Keratinocyte (primary cell): ENCODE results near the gene COG4. TPM values are rescaled to one million over a fixed set of nuclear protein-coding genes. Genes with fewer than 3 reads are reported as not detected.

Experiments used
- DNase-seq: peaks from one replicate; pipeline ENCODE4 v3.0.0-alpha.2; 2011; ENCODE audit warnings: low read depth, missing footprints, low spot score
- FAIRE-seq: peaks from 2 replicates; lab custom pipeline; 2011; peaks lifted over from hg19 to GRCh38; lab: Jason Lieb, UNC
- H2AFZ ChIP-seq: 2 replicates; pipeline ENCODE4 v1.6.0; 2012; ENCODE audit warnings: low read length, control low read depth, inconsistent platforms; ENCODE audit not compliant: control insufficient read depth
- H3K27ac ChIP-seq: 2 replicates; pipeline ENCODE4 v1.5.1; 2011; ENCODE audit warnings: low read length; ENCODE audit not compliant: control insufficient read depth, insufficient read depth
- H3K27me3 ChIP-seq: 3 replicates; pipeline ENCODE4 v1.6.0; 2011; ENCODE audit warnings: low read length; ENCODE audit not compliant: control insufficient read depth, insufficient read depth; ENCODE audit errors: extremely low read depth
- H3K36me3 ChIP-seq, 2 experiments: 2 replicates in 1 of 2; 3 replicates in 1 of 2; pipeline ENCODE4 v1.5.1; 2011; ENCODE audit warnings: low read length in 2 of 2, mild to moderate bottlenecking in 1 of 2; ENCODE audit not compliant: control insufficient read depth in 2 of 2, insufficient read depth in 2 of 2; ENCODE audit errors: extremely low read depth in 1 of 2
- H3K4me1 ChIP-seq: 3 replicates; pipeline ENCODE4 v1.5.1; 2011; ENCODE audit warnings: low read length; ENCODE audit not compliant: control insufficient read depth, insufficient read depth; ENCODE audit errors: extremely low read depth
- H3K4me2 ChIP-seq: 3 replicates; pipeline ENCODE4 v1.6.0; 2011; ENCODE audit warnings: low read depth, low read length; ENCODE audit not compliant: control insufficient read depth, insufficient read depth; ENCODE audit errors: extremely low read depth
- H3K4me3 ChIP-seq, 3 experiments: fragments of 200-600 bp in 1 of 3; sonication (generic) in 1 of 3; 2 replicates in 2 of 3; 3 replicates in 1 of 3; pipeline ENCODE4 v1.5.1; 2011 to 2016; ENCODE audit warnings: low read length in 3 of 3, mild to moderate bottlenecking in 3 of 3, control low read depth in 2 of 3, inconsistent platforms in 1 of 3, low read depth in 1 of 3, mixed read lengths in 1 of 3, mixed run types in 1 of 3, moderate library complexity in 1 of 3; ENCODE audit not compliant: control insufficient read depth in 2 of 3, insufficient read depth in 2 of 3; ENCODE audit errors: extremely low read depth in 1 of 3
- H3K79me2 ChIP-seq: 2 replicates; pipeline ENCODE4 v1.6.0; 2012; ENCODE audit warnings: low read length; ENCODE audit not compliant: control insufficient read depth, insufficient read depth
- H3K9ac ChIP-seq: 3 replicates; pipeline ENCODE4 v1.6.0; 2011; ENCODE audit warnings: low read length; ENCODE audit not compliant: control insufficient read depth, insufficient read depth; ENCODE audit errors: extremely low read depth
- H3K9me1 ChIP-seq: 3 replicates; pipeline ENCODE4 v1.6.0; 2011; ENCODE audit warnings: low read length; ENCODE audit not compliant: control insufficient read depth, insufficient read depth; ENCODE audit errors: extremely low read depth
- H3K9me3 ChIP-seq: 2 replicates; pipeline ENCODE4 v1.5.1; 2012; ENCODE audit warnings: low read depth, low read length; ENCODE audit not compliant: control insufficient read depth
- H4K20me1 ChIP-seq: 3 replicates; pipeline ENCODE4 v1.6.0; 2011; ENCODE audit warnings: low read length; ENCODE audit not compliant: control insufficient read depth, insufficient read depth; ENCODE audit errors: extremely low read depth
- CTCF ChIP-seq, 3 experiments: IDR thresholded peaks in 1 of 3; conservative IDR thresholded peaks in 1 of 3; optimal IDR thresholded peaks in 1 of 3; 2 replicates in 2 of 3; 3 replicates in 1 of 3; pipeline versions ENCODE3 to v1.5.1; 2011; ENCODE audit warnings: low read length in 3 of 3, mild to moderate bottlenecking in 3 of 3, moderate library complexity in 2 of 3, control low read depth in 1 of 3, inconsistent platforms in 1 of 3; ENCODE audit not compliant: insufficient read depth in 2 of 3; ENCODE audit errors: extremely low read depth in 1 of 3
- EZH2 ChIP-seq: IDR thresholded peaks from one replicate; pipeline ENCODE4 v1.6.1; 2012; ENCODE audit warnings: inconsistent platforms, mild to moderate bottlenecking, low read length, moderate library complexity
- dilution Hi-C: fragments of 300-500 bp; cut with MboI; formaldehyde crosslinking; loops from one replicate; pipeline ENCODE4 v1.7.0; 2020; ENCODE audit warnings: low sequenced_read_pairs; ENCODE audit not compliant: extremely low pct_ligation_motif_present
- polyA plus RNA-seq, 5 experiments: library from polyadenylated mRNA; depleted of rRNA in 3 of 5; stranded (reverse) in 3 of 5; stranded (forward) in 1 of 5; unstranded in 1 of 5; fragments of >200 nt; gene quantifications; 1 replicate in 1 of 5; 2 replicates in 3 of 5; 3 replicates in 1 of 5; pipeline versions ENCODE4 v1.2.1 to v1.2.3, GENCODE V29; 2011 to 2012; ENCODE audit warnings: missing spikeins in 2 of 5, low read depth in 1 of 5, low replicate concordance in 1 of 5

The COG4 gene
- polyA plus RNA-seq, 1 donor (not counting 4 experiments of a cell fraction or from before 2014, with no cell fraction given): 38.9 TPM

GRCh38 chr16:70550082-70550481 is 26.7 kb upstream of the COG4 start:
- Histone ChIP-seq H4K20me1 (peaks cover 11% of the 10 kb centered on the region), H3K9ac (no peak overlapping the region), H3K9me3 (no peaks in the 10 kb centered on the region), H3K27ac (no peak overlapping the region), H3K4me3 (no peak overlapping the region), H3K36me3 (peaks cover 36 to 67% of the 10 kb centered on the region in 2 experiments), H2AFZ (no peak overlapping the region), H3K4me2 (no peak overlapping the region), H3K4me1 (peaks cover 4% of the 10 kb centered on the region), H3K79me2 (peaks cover 67% of the 10 kb centered on the region), H3K27me3 (no peaks in the 10 kb centered on the region), H3K9me1 (no peaks in the 10 kb centered on the region)
- no peak for DNase-seq
- dilution Hi-C loops: no loop called here
- no peak for FAIRE-seq
- TF ChIP-seq CTCF (optimal IDR thresholded peaks at IDR 0.05 in 1 of 3, IDR thresholded peaks at IDR 0.05 in 1 of 3, conservative IDR thresholded peaks at IDR 0.05 in 1 of 3; ENCODE audit: extremely low read depth in 1 of 3, insufficient read depth in 2 of 3, low read length in 3 of 3): no peak
- no peak for TF ChIP-seq EZH2

- H3K36me3 ChIP-seq: peaks cover 31 to 60% of the 10 kb centered on the region in 2 experiments
- H3K9me1 ChIP-seq: no peaks in the 10 kb centered on the region
- no peak overlapping the region for H3K4me3 ChIP-seq
- peaks cover 71% of the 10 kb centered on the region for H3K79me2 ChIP-seq
- no peak overlapping the region for H3K4me2 ChIP-seq
- dilution Hi-C loops: no loop called here
- peaks cover 4% of the 10 kb centered on the region for H3K4me1 ChIP-seq
- TF ChIP-seq EZH2 (no peak), CTCF (optimal IDR thresholded peaks at IDR 0.05 in 1 of 3, IDR thresholded peaks at IDR 0.05 in 1 of 3, conservative IDR thresholded peaks at IDR 0.05 in 1 of 3; ENCODE audit: extremely low read depth in 1 of 3, insufficient read depth in 2 of 3, low read length in 3 of 3) (no peak)
- no peak overlapping the region for H3K9ac ChIP-seq
- no peak for FAIRE-seq
- DNase-seq: no peak
- no peak overlapping the region for H2AFZ ChIP-seq
- H3K27ac ChIP-seq: no peak overlapping the region
- no peaks in the 10 kb centered on the region for H3K27me3 ChIP-seq
- H4K20me1 ChIP-seq: peaks cover 11% of the 10 kb centered on the region
- no peaks in the 10 kb centered on the region for H3K9me3 ChIP-seq
These were observed 25.6 kb upstream of the COG4 start for GRCh38 chr16:70548936-70549335.
